Liver (tissue), 9 donors: ENCODE data around the gene ASIC1. TPM values are rescaled to one million over a fixed set of nuclear protein-coding genes. Genes with fewer than 3 reads are reported as not detected.

Experiments
- DNase-seq: peaks from one replicate; pipeline ENCODE4 v3.0.0-alpha.2; 2017; ENCODE audit warnings: low spot score
- H3K27ac ChIP-seq, 2 donors: one replicate each; pipeline ENCODE4 v1.7.0; 2013; ENCODE audit warnings: inconsistent platforms in 2 of 2, low read length in 2 of 2, control low read depth in 1 of 2, low read depth in 1 of 2, mild to moderate bottlenecking in 1 of 2
- H3K27me3 ChIP-seq, 4 donors: one replicate each; pipeline versions ENCODE4 v1.6.1 to v1.7.0; 2013; ENCODE audit warnings: low read length in 3 of 4, inconsistent platforms in 1 of 4, mild to moderate bottlenecking in 1 of 4, moderate library complexity in 1 of 4; ENCODE audit not compliant: control insufficient read depth in 4 of 4, insufficient read depth in 4 of 4
- H3K36me3 ChIP-seq, 4 donors: one replicate each; pipeline versions ENCODE4 v1.6.1 to v1.7.0; 2013; ENCODE audit warnings: low read length in 3 of 4, mild to moderate bottlenecking in 3 of 4, low read depth in 1 of 4, moderate library complexity in 1 of 4; ENCODE audit not compliant: control insufficient read depth in 4 of 4, insufficient read depth in 3 of 4
- H3K4me1 ChIP-seq, 4 donors: one replicate each; pipeline versions ENCODE4 v1.6.1 to v1.7.0; 2013; ENCODE audit warnings: low read length in 3 of 4, mild to moderate bottlenecking in 3 of 4, moderate library complexity in 1 of 4; ENCODE audit not compliant: control insufficient read depth in 4 of 4, insufficient read depth in 4 of 4
- H3K4me3 ChIP-seq, 3 donors: one replicate each; pipeline versions ENCODE4 v1.6.1 to v1.7.0; 2013; ENCODE audit warnings: low read length in 3 of 3, control low read depth in 1 of 3, low read depth in 1 of 3, mild to moderate bottlenecking in 1 of 3
- H3K9ac ChIP-seq, 2 donors: one replicate each; pipeline ENCODE4 v1.7.0; 2013; ENCODE audit warnings: low read length in 2 of 2, mild to moderate bottlenecking in 2 of 2, moderate library complexity in 2 of 2, control low read depth in 1 of 2, low read depth in 1 of 2
- H3K9me3 ChIP-seq, 4 donors: one replicate each; pipeline versions ENCODE4 v1.6.1 to v1.7.0; 2013; ENCODE audit warnings: low read length in 3 of 4; ENCODE audit not compliant: control insufficient read depth in 4 of 4
- CTCF ChIP-seq: fragments of 150-350 bp; IDR thresholded peaks from 2 replicates; pipeline ENCODE4 v1.5.1; 2017; ENCODE audit warnings: improper control_type of control experiment, low read depth, low read length; ENCODE audit not compliant: missing input control
- EGR1 ChIP-seq, 2 donors: IDR thresholded peaks; 2 replicates each; pipeline ENCODE4 v1.6.1; 2016 to 2018; ENCODE audit warnings: antibody characterized with exemption in 2 of 2, low read depth in 2 of 2
- FOXA1 ChIP-seq: IDR thresholded peaks from 2 replicates; pipeline ENCODE4 v1.6.1; 2016; ENCODE audit warnings: antibody characterized with exemption
- FOXA2 ChIP-seq: IDR thresholded peaks from 2 replicates; pipeline ENCODE4 v1.6.1; 2016; ENCODE audit warnings: antibody characterized with exemption
- GABPA ChIP-seq, 2 donors: IDR thresholded peaks in 1 of 2; conservative IDR thresholded peaks in 1 of 2; 2 replicates each; pipeline ENCODE4 v1.6.1; 2016; ENCODE audit warnings: antibody characterized with exemption in 2 of 2, mild to moderate bottlenecking in 1 of 2, moderate library complexity in 1 of 2
- HNF4A ChIP-seq, 2 donors: conservative IDR thresholded peaks; 2 replicates each; pipeline ENCODE4 v1.6.1; 2016; ENCODE audit warnings: antibody characterized with exemption in 2 of 2, mild to moderate bottlenecking in 2 of 2
- HNF4G ChIP-seq: IDR thresholded peaks from 2 replicates; pipeline ENCODE4 v1.6.1; 2016; ENCODE audit warnings: antibody characterized with exemption
- JUND ChIP-seq, 2 donors: IDR thresholded peaks; 2 replicates each; pipeline ENCODE4 v1.6.1; 2016; ENCODE audit warnings: antibody characterized with exemption in 2 of 2
- NR2F2 ChIP-seq: IDR thresholded peaks from 2 replicates; pipeline ENCODE4 v1.6.1; 2016; ENCODE audit warnings: antibody characterized with exemption
- RAD21 ChIP-seq, 2 donors: IDR thresholded peaks; 2 replicates each; pipeline ENCODE4 v1.6.1; 2016; ENCODE audit warnings: antibody characterized with exemption in 2 of 2, mild to moderate bottlenecking in 2 of 2
- RXRA ChIP-seq, 2 donors: IDR thresholded peaks; 2 replicates each; pipeline ENCODE4 v1.6.1; 2017 to 2018; ENCODE audit warnings: antibody characterized with exemption in 2 of 2, mild to moderate bottlenecking in 1 of 2
- SP1 ChIP-seq: IDR thresholded peaks from 2 replicates; pipeline ENCODE4 v1.6.1; 2018; ENCODE audit warnings: antibody characterized with exemption, mild to moderate bottlenecking
- TAF1 ChIP-seq: conservative IDR thresholded peaks from 2 replicates; pipeline ENCODE4 v1.6.1; 2016; ENCODE audit warnings: antibody characterized with exemption, mild to moderate bottlenecking
- YY1 ChIP-seq: IDR thresholded peaks from 2 replicates; pipeline ENCODE4 v1.6.1; 2016; ENCODE audit warnings: antibody characterized with exemption, mild to moderate bottlenecking
- WGBS: extraction: QIAGEN DNeasy Blood & Tissue Kit; methylation state at CpG from one replicate; pipeline ENCODE4 v1.1.7; 2013; 5-methylcytosine and 5-hydroxymethylcytosine counted together
- polyA plus RNA-seq, 2 donors: library from polyadenylated mRNA; stranded (reverse) in 1 of 2; unstranded in 1 of 2; fragments of 200-250 nt in 1 of 2; fragments of >200 nt in 1 of 2; fragmentation: Nextera tagmentation in 1 of 2; extraction: Ambion mirVana in 1 of 2; gene quantifications; one replicate each; pipeline versions ENCODE4 v1.2.1 to v1.2.3, GENCODE V29; 2013 to 2015
- total RNA-seq, 2 donors: library from RNA; depleted of rRNA; stranded (reverse); fragments of >200 nt; gene quantifications; one replicate each; pipeline ENCODE4 v1.2.3, GENCODE V29; 2014
- TF ChIP-seq, protein P1 (sequence below): IDR thresholded peaks from 2 replicates; pipeline ENCODE4 v1.6.1; 2016; ENCODE audit warnings: antibody characterized with exemption
- TF ChIP-seq, protein P2 (sequence below): IDR thresholded peaks from 2 replicates; pipeline ENCODE4 v1.6.1; 2016; ENCODE audit warnings: antibody characterized with exemption
- TF ChIP-seq, protein P3 (sequence below): IDR thresholded peaks from 2 replicates; pipeline ENCODE4 v1.6.1; 2016; ENCODE audit warnings: antibody characterized with exemption
- TF ChIP-seq, protein P4 (sequence below): IDR thresholded peaks from 2 replicates; pipeline ENCODE4 v1.6.1; 2016; ENCODE audit warnings: antibody characterized with exemption, mild to moderate bottlenecking
- donor health status: healthy.
- donor health status: healthy.
- donor health status: healthy.
- donor health status: healthy.
- donor health status: healthy.

Gene ASIC1
- total and polyA plus RNA-seq, 4 donors = 0.05 to 0.08 (median 0.06) TPM; not detected in 1

GRCh38 chr12:50079771-50080170, 22.4 kb downstream of the ASIC1 start:
- Histone ChIP-seq H3K4me3 (no peak overlapping the region), H3K9ac (no peak overlapping the region), H3K27me3 (no peaks in the 10 kb centered on the region), H3K4me1 (peaks cover 0 to 18% (median 12%) of the 10 kb centered on the region in 4 donors), H3K36me3 (no peaks in the 10 kb centered on the region), H3K27ac (no peak overlapping the region), H3K9me3 (no peaks in the 10 kb centered on the region)
- TF ChIP-seq YY1 (no peak), GABPA (IDR thresholded peaks at IDR 0.05 in 1 of 2, conservative IDR thresholded peaks at IDR 0.05 in 1 of 2) (no peak)
- WGBS = 93% methylated on average over 5 of the region's 5 CpGs
- DNase-seq = no peak

DNA sequence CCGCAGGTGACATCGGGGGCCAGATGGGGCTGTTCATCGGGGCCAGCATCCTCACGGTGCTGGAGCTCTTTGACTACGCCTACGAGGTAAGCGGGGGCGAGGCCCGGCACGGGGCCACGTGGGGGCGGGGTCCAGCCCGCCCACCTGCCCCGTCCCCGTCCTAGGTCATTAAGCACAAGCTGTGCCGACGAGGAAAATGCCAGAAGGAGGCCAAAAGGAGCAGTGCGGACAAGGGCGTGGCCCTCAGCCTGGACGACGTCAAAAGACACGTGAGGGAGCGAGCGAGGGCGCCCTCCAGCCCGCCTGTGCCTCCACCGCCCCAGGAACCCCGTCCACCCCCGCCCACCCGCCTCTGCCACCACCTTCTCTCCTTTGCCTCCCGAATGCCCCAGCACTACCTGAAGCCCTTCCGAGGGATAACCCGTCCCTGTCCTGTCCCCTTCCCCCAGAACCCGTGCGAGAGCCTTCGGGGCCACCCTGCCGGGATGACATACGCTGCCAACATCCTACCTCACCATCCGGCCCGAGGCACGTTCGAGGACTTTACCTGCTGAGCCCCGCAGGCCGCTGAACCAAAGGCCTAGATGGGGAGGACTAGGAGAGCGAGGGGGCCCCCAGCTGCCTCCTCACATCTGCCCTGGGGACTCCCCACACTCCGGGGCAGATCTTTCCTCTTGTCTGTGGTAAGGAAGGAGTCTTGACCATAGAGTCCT, 23.9 kb downstream of the ASIC1 start:
- Histone ChIP-seq H3K9ac (no peak overlapping the region), H3K4me1 (peaks cover 0 to 17% (median 9%) of the 10 kb centered on the region in 4 donors), H3K36me3 (no peaks in the 10 kb centered on the region), H3K27ac (no peak overlapping the region), H3K4me3 (no peak overlapping the region), H3K27me3 (no peaks in the 10 kb centered on the region), H3K9me3 (no peaks in the 10 kb centered on the region)
- TF ChIP-seq SP1 = no peak
- TF ChIP-seq TAF1 = no peak
- no peak for TF ChIP-seq FOXA1
- no peak for TF ChIP-seq EGR1 (IDR thresholded peaks at IDR 0.05; ENCODE audit: low read depth in 2 of 2)
- no peak for TF ChIP-seq RAD21 (IDR thresholded peaks at IDR 0.05)
- TF ChIP-seq NR2F2 = no peak
- TF ChIP-seq, protein P1, sequence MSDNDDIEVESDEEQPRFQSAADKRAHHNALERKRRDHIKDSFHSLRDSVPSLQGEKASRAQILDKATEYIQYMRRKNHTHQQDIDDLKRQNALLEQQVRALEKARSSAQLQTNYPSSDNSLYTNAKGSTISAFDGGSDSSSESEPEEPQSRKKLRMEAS = no peak
- TF ChIP-seq HNF4G = no peak
- no peak for TF ChIP-seq GABPA (IDR thresholded peaks at IDR 0.05 in 1 of 2, conservative IDR thresholded peaks at IDR 0.05 in 1 of 2)
- no peak for TF ChIP-seq CTCF
- TF ChIP-seq HNF4A (conservative IDR thresholded peaks at IDR 0.05) = no peak
- TF ChIP-seq FOXA2 = no peak
- no peak for TF ChIP-seq RXRA (IDR thresholded peaks at IDR 0.05)
- TF ChIP-seq, protein P2, sequence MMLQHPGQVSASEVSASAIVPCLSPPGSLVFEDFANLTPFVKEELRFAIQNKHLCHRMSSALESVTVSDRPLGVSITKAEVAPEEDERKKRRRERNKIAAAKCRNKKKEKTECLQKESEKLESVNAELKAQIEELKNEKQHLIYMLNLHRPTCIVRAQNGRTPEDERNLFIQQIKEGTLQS = no peak
- TF ChIP-seq, protein P3, sequence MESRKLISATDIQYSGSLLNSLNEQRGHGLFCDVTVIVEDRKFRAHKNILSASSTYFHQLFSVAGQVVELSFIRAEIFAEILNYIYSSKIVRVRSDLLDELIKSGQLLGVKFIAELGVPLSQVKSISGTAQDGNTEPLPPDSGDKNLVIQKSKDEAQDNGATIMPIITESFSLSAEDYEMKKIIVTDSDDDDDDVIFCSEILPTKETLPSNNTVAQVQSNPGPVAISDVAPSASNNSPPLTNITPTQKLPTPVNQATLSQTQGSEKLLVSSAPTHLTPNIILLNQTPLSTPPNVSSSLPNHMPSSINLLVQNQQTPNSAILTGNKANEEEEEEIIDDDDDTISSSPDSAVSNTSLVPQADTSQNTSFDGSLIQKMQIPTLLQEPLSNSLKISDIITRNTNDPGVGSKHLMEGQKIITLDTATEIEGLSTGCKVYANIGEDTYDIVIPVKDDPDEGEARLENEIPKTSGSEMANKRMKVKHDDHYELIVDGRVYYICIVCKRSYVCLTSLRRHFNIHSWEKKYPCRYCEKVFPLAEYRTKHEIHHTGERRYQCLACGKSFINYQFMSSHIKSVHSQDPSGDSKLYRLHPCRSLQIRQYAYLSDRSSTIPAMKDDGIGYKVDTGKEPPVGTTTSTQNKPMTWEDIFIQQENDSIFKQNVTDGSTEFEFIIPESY = no peak
- TF ChIP-seq YY1 = no peak
- TF ChIP-seq, protein P4, sequence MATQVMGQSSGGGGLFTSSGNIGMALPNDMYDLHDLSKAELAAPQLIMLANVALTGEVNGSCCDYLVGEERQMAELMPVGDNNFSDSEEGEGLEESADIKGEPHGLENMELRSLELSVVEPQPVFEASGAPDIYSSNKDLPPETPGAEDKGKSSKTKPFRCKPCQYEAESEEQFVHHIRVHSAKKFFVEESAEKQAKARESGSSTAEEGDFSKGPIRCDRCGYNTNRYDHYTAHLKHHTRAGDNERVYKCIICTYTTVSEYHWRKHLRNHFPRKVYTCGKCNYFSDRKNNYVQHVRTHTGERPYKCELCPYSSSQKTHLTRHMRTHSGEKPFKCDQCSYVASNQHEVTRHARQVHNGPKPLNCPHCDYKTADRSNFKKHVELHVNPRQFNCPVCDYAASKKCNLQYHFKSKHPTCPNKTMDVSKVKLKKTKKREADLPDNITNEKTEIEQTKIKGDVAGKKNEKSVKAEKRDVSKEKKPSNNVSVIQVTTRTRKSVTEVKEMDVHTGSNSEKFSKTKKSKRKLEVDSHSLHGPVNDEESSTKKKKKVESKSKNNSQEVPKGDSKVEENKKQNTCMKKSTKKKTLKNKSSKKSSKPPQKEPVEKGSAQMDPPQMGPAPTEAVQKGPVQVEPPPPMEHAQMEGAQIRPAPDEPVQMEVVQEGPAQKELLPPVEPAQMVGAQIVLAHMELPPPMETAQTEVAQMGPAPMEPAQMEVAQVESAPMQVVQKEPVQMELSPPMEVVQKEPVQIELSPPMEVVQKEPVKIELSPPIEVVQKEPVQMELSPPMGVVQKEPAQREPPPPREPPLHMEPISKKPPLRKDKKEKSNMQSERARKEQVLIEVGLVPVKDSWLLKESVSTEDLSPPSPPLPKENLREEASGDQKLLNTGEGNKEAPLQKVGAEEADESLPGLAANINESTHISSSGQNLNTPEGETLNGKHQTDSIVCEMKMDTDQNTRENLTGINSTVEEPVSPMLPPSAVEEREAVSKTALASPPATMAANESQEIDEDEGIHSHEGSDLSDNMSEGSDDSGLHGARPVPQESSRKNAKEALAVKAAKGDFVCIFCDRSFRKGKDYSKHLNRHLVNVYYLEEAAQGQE = no peak
- no peak for TF ChIP-seq JUND (IDR thresholded peaks at IDR 0.05)
- DNase-seq = no peak
- 63% methylated on average over 46 of the region's 46 CpGs for WGBS
